Measurements from ENCODE around the gene MRPS23. TPM values are rescaled to one million over a fixed set of nuclear protein-coding genes. Genes with fewer than 3 reads are reported as not detected.

The MRPS23 gene
- total RNA-seq, 1 experiment from 2014 or later = 97.5 TPM

- CTCF ChIA-PET = no interaction called here
Measured at GRCh38 chr17:57888311-57889216, 38.7 kb upstream of the MRPS23 start.

GRCh38 chr17:57887161-57887560 is 37.3 kb upstream of the MRPS23 start:
- H3K4me3 ChIP-seq (ENCODE audit: low read length) = no peak overlapping the region
- H3K36me3 ChIP-seq (ENCODE audit: low read depth, low read length) = peaks cover 14% of the 10 kb centered on the region
- BruUV-seq (replicated peaks) = no TSS peak
- intact Hi-C loops (cut with micrococcal nuclease) = no loop called here
- H3F3A ChIP-seq (ENCODE audit: low read length, unreplicated experiment) = peaks cover 8% of the 10 kb centered on the region
- ChIA-PET CTCF (interaction anchor here (0.7 kb wide), 1 partner anchor 27 kb away, joined by 7 read pairs; no protein-coding TSS in a partner anchor), POLR2A (ENCODE audit: unreplicated experiment) (no interaction called here)
- no peak for DNase-seq
- ATAC-seq = no peak
- no peaks in the 10 kb centered on the region for H4K20me1 ChIP-seq (ENCODE audit: low read length)
- no peaks in the 10 kb centered on the region for H3K27me3 ChIP-seq (ENCODE audit: low read length)
- peaks cover 32% of the 10 kb centered on the region for H3K79me2 ChIP-seq (ENCODE audit: low read length)
- H3K4me1 ChIP-seq (ENCODE audit: insufficient read depth, low read length) = peaks cover 32% of the 10 kb centered on the region
- no peaks in the 10 kb centered on the region for H3K9me2 ChIP-seq (replicated peaks; ENCODE audit: low read length)
- H2AFZ ChIP-seq (ENCODE audit: low read length) = no peak overlapping the region
- no peaks in the 10 kb centered on the region for H3K9me3 ChIP-seq (ENCODE audit: low read length)
- TF ChIP-seq EZH2phosphoT487 (IDR thresholded peaks at IDR 0.05; ENCODE audit: borderline replicate concordance, low read length) (no peak), EZH2 (IDR thresholded peaks at IDR 0.05; ENCODE audit: low read length, unreplicated experiment) (no peak), CTCF (conservative IDR thresholded peaks at IDR 0.05; ENCODE audit: low read depth, low read length) (no peak)
- H3K4me2 ChIP-seq (ENCODE audit: low read length) = no peak overlapping the region
- no peak overlapping the region for H3K9ac ChIP-seq (ENCODE audit: low read length)
- H3K27ac ChIP-seq (ENCODE audit: low read length) = no peak overlapping the region

More at GRCh38 chr17:57888311-57889216, 38.7 kb upstream of the MRPS23 start:
- Histone ChIP-seq H3K9me3 (ENCODE audit: low read length) (no peaks in the 10 kb centered on the region), H3K4me1 (ENCODE audit: insufficient read depth, low read length) (peaks cover 46% of the 10 kb centered on the region), H2AFZ (ENCODE audit: low read length) (no peak overlapping the region), H3K4me3 (ENCODE audit: low read length) (no peak overlapping the region), H3K9ac (ENCODE audit: low read length) (no peak overlapping the region), H3K27me3 (ENCODE audit: low read length) (no peaks in the 10 kb centered on the region), H3K36me3 (ENCODE audit: low read depth, low read length) (peaks cover 10% of the 10 kb centered on the region), H3K27ac (ENCODE audit: low read length) (no peak overlapping the region), H3K4me2 (ENCODE audit: low read length) (no peak overlapping the region), H4K20me1 (ENCODE audit: low read length) (no peaks in the 10 kb centered on the region), H3K79me2 (ENCODE audit: low read length) (peaks cover 33% of the 10 kb centered on the region), H3K9me2 (replicated peaks; ENCODE audit: low read length) (no peaks in the 10 kb centered on the region), H3F3A (ENCODE audit: low read length, unreplicated experiment) (peaks cover 8% of the 10 kb centered on the region)
- intact Hi-C loops (cut with micrococcal nuclease) = no loop called here
- no TSS peak for BruUV-seq (replicated peaks)
- ATAC-seq (no peak), DNase-seq (no peak)
- POLR2A ChIA-PET (ENCODE audit: unreplicated experiment) = interaction anchor here (0.6 kb wide), 1 partner anchor 66 kb away, joined by 5 read pairs; no protein-coding TSS in a partner anchor
- TF ChIP-seq CTCF (conservative IDR thresholded peaks at IDR 0.05; ENCODE audit: low read depth, low read length) (no peak), EZH2 (IDR thresholded peaks at IDR 0.05; ENCODE audit: low read length, unreplicated experiment) (no peak), EZH2phosphoT487 (IDR thresholded peaks at IDR 0.05; ENCODE audit: borderline replicate concordance, low read length) (no peak)

GRCh38 chr17:57886020-57886419 is 36.2 kb upstream of the MRPS23 start:
- no TSS peak for BruUV-seq (replicated peaks)
- intact Hi-C loops (cut with micrococcal nuclease) = no loop called here
- Histone ChIP-seq H3K4me1 (ENCODE audit: insufficient read depth, low read length) (peaks cover 25% of the 10 kb centered on the region), H4K20me1 (ENCODE audit: low read length) (no peaks in the 10 kb centered on the region), H3K9me2 (replicated peaks; ENCODE audit: low read length) (no peaks in the 10 kb centered on the region), H3K27me3 (ENCODE audit: low read length) (no peaks in the 10 kb centered on the region), H3K4me3 (ENCODE audit: low read length) (no peak overlapping the region), H3K4me2 (ENCODE audit: low read length) (no peak overlapping the region), H3K9ac (ENCODE audit: low read length) (no peak overlapping the region), H2AFZ (ENCODE audit: low read length) (no peak overlapping the region), H3K27ac (ENCODE audit: low read length) (no peak overlapping the region), H3F3A (ENCODE audit: low read length, unreplicated experiment) (peaks cover 8% of the 10 kb centered on the region), H3K36me3 (ENCODE audit: low read depth, low read length) (peaks cover 14% of the 10 kb centered on the region), H3K79me2 (ENCODE audit: low read length) (peaks cover 25% of the 10 kb centered on the region), H3K9me3 (ENCODE audit: low read length) (no peaks in the 10 kb centered on the region)
- no peak for DNase-seq
- ChIA-PET CTCF (interaction anchor here (0.6 kb wide), 1 partner anchor 11 kb away, joined by 3 read pairs; no protein-coding TSS in a partner anchor), POLR2A (ENCODE audit: unreplicated experiment) (no interaction called here)
- no peak for ATAC-seq
- no peak for TF ChIP-seq EZH2 (IDR thresholded peaks at IDR 0.05; ENCODE audit: low read length, unreplicated experiment)
- no peak for TF ChIP-seq CTCF (conservative IDR thresholded peaks at IDR 0.05; ENCODE audit: low read depth, low read length)
- no peak for TF ChIP-seq EZH2phosphoT487 (IDR thresholded peaks at IDR 0.05; ENCODE audit: borderline replicate concordance, low read length)
